Measurements from ENCODE around the gene NR3C1.

NR3C1 gene

DNA sequence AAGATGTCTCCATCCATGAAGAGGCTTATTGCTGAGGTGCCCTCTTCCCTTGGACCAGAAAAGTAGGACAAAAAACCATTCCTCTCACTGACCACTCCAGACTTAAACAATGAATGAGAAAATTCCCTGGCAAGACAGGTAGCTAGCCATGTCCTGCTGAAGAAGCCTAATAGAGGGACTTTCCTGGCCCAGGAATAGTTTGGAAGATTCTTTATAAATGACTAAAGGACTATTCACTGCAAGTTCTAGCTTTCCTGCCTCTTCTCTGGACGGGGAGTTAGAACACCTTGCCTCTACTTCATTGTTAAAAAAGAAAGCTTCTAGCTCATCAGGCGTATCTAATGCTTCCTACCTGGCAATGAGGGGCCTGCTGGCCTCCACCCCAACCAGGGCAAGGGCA, 153.6 kb downstream of the NR3C1 start:
- DNase-seq = no peak

DNA sequence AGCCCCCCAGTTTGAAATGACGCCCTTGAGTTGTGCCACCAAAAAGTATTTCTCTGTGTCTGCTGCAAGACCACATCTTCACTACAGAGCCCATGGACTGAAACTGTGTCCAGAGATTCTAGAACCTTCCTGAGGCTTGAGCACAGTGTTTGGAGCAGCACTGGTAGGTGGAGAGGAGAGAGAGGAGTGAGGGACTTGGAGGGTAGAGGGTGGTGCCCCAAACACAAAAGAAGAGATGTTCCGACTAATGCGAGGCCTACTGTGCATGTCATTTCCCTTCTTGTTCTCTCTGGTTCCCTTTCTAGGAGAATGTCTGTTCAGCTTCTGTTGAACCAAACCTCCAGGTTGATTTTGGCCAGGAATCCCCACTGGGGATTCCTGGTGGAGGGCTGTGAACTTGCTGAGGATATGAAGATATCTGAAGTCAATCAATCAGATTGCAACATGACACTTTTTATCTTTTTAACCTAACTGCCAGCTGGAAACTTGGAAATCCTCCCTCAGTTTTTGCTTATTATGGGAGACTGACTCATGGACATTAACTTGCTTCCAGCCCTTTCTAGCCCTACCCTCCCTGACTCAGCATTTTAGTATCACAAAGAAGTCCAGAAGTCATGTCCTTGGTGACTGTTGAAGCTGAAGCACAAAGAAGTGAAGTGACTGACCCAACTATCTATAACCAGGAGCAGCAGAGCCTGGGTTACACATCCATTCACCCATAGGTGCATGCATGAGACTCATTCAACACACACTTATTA, 154.5 kb downstream of the NR3C1 start:
- no peak for DNase-seq

- DNase-seq = no peak
Observed at GRCh38 chr5:143248391-143248790, 155.1 kb downstream of the NR3C1 start.

- no peak for DNase-seq
Observed at GRCh38 chr5:143247134-143247815, 156.2 kb downstream of the NR3C1 start.

GRCh38 chr5:143245929-143246561, 157.4 kb downstream of the NR3C1 start:
- no peak for DNase-seq

DNA sequence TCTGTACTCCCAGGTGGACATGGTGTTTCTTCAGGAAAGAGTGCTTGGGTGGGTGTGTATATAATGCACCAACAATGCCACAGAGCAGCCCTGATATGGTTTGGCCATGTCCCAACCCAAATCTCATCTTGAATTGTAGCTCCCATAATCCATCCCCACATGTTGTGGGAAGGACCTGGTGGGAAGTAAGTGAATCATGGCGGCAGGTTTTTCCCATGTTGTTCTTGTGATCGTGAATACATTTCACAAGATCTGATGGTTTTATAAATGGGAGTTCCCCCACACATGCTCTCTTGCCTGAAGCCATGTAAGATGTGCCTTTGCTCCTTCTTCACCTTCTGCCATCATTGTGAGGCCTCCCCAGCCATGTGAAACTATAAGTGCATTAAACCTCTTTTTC, 158.5 kb downstream of the NR3C1 start:
- no peak for DNase-seq

GRCh38 chr5:143244000-143244736, 159.3 kb downstream of the NR3C1 start:
- DNase-seq = no peak

DNA sequence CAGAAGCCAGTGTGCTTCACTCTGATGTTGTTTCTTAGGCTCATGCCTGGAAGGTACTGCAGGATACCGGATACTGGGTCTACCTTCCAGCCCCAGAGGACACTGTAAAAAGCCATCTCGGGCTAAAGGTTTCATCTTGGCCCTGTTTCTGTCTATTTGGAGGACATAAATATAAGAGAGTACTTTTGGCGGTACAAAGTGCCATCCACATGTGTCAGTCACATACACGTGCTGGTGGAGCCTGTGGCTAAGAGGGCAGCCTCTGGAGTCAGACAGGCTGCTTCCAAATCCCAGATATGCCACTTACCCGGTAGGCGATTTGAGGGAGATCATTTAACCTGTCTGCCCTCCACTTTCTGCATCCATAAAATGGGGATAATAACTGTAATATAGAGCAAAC, 160.4 kb downstream of the NR3C1 start:
- DNase-seq = no peak

DNA sequence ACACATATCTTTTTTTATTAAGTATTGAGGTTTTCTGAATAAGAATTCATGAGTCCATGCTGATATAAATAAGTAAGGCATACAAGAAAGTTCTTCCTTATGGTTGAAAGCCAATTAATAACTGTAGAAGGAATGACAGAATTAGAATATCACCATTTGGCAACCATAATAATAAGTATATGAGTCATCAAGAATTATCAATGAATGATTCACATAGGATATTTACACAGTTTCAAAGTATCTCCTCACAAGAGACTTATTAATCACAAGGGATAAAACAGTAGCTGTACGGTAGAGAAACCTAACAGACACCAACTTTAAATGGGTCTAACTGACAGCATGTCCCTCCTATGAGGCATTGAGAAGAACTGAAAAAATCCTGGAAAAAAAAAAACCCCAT, 161.6 kb downstream of the NR3C1 start:
- no peak for DNase-seq

GRCh38 chr5:143239882-143240518, 163.5 kb downstream of the NR3C1 start:
- DNase-seq = no peak

GRCh38 chr5:143238620-143239019, 164.9 kb downstream of the NR3C1 start:
- no peak for DNase-seq

DNA sequence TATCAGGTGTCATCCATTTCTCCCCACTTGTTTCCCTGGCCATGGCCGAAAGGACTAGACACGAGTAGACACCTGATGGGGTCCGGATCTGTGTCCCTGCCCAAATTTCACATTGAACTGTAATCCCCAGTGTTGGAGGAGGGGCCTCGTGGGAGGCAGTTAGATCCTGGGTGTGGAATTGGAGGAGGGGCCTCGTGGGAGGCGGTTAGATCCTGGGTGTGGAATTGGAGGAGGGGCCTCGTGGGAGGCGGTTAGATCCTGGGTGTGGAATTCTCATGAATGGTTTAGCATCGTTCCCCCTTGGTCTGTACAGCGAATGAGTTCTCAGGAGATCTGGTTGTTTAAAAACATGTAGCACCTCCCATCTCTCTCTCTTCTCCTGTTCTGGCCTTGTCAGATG, 165.8 kb downstream of the NR3C1 start:
- DNase-seq = no peak

- no peak for DNase-seq
Observed at GRCh38 chr5:143236682-143237081, 166.8 kb downstream of the NR3C1 start.

DNA sequence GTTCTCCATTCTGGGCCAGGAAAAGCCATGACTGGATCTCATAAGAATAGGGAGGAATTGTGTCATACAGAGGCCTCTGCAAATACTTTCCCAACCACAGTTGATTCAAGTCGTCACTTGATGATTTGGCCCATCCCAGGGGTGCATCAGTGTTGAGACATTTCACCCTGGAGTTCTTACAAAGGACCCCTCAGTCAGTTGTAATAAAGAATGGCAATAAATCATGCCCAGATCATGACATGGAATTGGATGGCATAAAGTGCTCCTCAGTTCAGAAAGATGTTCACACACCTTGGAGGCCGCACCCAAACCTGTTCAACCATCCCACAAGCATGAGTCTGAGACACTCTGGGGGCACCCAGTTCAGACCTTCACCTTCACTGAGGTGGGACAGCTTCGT, 168.1 kb downstream of the NR3C1 start:
- DNase-seq = no peak

DNA sequence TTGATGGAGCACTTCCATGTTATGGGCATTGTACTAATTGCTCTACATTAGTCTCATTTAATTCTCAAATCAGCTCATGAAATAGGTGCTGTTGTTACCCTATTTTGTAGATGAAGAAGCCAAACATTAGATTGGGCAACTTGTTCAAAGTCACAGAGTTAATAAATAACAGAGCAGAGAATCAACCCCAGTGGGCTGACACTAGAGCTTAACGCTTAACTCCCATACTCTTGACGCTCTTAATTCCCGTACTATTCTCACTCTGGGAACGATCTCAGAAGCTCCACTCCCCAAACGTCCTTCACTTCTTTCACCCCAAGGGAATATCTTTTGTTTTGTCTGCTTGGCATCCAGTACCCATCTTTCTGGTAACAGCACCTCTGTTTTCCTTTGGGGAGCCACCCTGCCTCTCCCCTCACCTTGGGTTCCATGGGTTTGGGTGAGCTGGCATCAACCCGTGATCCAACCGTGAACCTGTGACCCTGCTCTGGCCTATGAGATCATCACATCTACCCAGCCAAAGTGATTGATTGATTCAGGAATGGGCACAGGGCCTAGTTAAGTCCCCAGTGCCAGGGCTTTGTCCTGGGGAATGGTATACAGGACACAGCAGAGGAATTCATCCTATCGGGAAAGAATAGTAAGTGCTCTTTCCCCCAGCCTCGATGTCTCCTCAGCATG, 169.2 kb downstream of the NR3C1 start:
- no peak for DNase-seq

GRCh38 chr5:143233031-143233430, 170.5 kb downstream of the NR3C1 start:
- DNase-seq = no peak

GRCh38 chr5:143231973-143232812, 171.3 kb downstream of the NR3C1 start:
- no peak for DNase-seq

DNA sequence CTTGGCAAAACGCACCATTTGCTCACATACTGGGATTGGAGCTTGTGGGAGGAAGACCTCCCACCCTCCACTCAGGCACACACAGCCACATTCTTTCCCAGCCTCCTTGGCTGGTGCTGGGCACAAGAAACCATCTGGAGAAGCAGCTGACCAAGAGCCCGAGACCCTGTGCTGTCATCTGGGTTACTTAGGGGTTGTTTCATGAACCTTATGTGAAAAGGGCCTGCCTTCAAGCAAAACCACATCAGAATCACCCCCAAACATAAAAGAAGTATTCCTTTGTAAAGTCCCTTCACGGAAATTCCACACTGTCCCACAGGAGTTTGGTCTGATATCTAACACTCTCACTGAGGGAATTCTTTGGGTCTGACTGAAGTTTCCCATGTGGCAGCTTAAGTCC, 172.1 kb downstream of the NR3C1 start:
- no peak for DNase-seq

GRCh38 chr5:143230676-143230996, 172.8 kb downstream of the NR3C1 start:
- DNase-seq = no peak

GRCh38 chr5:143229896-143230675, 173.4 kb downstream of the NR3C1 start:
- DNase-seq = no peak

GRCh38 chr5:143229426-143229895, 174.0 kb downstream of the NR3C1 start:
- peak; percentile 32 for DNase-seq
